GM12874 (cell line): ENCODE measurements around the gene JARID2.

Experiments used
- TF ChIP-seq, protein P1 (sequence below): IDR thresholded peaks from 2 replicates; pipeline ENCODE4 v1.5.1; 2011; ENCODE audit warnings: low read depth, mild to moderate bottlenecking, control low read depth, low read length, moderate library complexity; ENCODE audit not compliant: insufficient read depth

The JARID2 gene

DNA sequence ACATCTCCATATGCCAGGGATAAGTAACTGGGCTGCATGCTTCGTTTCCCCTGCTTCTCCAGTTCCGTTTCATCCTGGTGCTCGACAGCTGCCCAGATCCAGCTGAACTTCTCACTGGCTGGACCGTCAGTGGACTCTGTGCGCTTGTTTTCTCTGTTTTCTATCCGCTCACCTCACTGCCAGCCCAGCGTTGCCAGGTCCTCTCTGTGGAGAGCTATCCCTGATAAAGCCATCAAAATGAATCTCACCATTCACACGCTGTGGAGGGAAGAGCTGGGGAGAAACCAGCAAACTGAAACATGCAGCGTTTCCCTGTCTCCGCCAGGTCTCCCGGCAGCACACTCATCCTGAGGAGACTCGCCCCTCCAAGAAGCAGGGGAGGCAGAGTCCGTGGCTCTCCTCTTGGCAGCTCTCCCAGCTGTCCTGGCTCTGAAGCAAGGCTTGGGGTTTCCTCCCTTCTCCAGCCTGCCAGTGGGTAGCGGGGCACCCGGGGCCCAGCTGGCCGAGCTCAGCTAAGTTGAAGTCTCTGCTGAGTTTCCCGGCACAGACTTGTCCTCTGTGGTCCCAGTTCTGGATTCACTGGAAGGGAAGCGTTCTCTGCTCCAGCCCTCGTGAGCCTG lies 256.1 kb downstream of the JARID2 start:
- TF ChIP-seq, protein P1, sequence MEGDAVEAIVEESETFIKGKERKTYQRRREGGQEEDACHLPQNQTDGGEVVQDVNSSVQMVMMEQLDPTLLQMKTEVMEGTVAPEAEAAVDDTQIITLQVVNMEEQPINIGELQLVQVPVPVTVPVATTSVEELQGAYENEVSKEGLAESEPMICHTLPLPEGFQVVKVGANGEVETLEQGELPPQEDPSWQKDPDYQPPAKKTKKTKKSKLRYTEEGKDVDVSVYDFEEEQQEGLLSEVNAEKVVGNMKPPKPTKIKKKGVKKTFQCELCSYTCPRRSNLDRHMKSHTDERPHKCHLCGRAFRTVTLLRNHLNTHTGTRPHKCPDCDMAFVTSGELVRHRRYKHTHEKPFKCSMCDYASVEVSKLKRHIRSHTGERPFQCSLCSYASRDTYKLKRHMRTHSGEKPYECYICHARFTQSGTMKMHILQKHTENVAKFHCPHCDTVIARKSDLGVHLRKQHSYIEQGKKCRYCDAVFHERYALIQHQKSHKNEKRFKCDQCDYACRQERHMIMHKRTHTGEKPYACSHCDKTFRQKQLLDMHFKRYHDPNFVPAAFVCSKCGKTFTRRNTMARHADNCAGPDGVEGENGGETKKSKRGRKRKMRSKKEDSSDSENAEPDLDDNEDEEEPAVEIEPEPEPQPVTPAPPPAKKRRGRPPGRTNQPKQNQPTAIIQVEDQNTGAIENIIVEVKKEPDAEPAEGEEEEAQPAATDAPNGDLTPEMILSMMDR: no peak

DNA sequence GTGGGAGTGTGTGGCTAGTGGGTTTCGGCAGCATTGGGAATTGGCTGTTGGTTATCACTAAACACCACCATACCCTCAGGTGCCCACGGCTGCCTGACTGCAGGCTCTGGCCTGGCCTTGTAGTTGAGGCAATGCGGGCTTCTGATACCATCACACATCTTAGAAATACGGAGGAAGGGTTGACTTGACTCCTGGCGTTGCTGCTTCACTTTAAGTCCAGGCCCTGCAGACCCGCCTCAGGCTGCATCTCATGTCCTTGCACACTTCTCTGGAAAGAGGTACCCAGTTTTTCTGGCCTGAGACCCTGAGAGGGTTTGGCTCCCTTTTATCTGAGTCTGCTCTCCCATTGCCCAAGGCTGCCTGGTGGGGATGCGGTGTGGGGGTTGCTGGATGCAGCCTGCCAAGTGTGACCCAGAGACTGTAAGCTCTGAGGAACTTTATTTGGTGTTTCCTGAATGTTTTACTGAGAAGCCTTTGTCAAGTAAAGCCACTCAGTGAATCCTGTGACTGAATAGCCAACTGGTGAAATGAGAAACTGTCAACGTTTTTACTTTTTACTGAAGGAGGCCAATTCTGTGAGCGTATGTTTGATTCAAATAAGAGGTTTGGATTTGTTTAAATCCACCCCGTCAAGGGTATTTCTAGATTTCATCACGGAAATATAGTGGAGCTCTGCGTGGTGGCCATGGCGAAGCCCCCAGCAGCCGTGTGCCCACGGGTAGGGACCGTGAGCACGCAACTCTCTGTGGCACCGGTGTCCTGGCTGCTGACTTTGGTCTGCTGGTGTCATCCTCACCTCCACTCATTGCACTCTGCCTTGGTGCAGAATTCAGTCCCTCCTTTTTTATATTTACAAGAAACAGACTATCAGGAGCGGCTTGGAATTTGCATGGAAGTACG lies 256.8 kb downstream of the JARID2 start:
- TF ChIP-seq, protein P1: no peak

DNA sequence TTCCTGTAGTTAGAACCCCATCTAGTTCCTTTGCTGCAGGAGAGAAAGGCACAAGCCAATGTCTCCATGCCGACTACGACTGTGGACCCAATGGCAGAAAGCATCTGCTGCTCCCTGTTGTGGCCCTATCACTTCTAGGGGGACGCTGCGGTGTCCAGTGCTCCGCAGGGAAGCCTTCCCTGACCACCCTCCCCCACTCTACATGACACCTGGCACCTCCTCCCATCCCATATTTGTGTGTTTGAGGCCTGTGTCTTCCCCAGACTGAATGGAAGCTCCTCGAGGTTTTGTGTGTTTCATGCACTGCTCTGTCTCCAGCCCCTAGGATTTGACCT lies 257.4 kb downstream of the JARID2 start:
- TF ChIP-seq, protein P1: no peak

DNA sequence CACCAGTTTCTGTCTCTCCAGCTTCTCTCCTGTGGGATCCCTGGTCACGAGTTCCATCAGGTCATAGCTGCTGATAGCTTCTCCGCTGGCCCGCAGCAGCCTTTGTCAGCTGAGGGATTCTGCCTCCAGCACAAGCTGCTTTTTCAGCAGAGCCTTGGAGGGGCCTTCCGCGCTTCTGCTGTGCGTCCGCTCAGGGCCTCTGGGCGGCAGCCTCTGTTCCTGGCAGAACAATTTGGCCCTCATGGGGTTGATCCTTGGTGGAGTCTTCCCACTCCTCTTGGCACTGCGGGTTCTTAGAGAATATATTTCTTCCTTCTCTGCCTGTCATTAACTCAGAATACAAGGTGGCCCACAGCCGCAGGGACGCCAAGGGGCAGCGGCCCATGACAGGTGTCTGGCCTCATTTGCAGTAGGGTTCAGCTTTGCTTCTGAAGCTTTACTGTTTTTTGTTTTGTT lies 258.2 kb downstream of the JARID2 start:
- TF ChIP-seq, protein P1: no peak

DNA sequence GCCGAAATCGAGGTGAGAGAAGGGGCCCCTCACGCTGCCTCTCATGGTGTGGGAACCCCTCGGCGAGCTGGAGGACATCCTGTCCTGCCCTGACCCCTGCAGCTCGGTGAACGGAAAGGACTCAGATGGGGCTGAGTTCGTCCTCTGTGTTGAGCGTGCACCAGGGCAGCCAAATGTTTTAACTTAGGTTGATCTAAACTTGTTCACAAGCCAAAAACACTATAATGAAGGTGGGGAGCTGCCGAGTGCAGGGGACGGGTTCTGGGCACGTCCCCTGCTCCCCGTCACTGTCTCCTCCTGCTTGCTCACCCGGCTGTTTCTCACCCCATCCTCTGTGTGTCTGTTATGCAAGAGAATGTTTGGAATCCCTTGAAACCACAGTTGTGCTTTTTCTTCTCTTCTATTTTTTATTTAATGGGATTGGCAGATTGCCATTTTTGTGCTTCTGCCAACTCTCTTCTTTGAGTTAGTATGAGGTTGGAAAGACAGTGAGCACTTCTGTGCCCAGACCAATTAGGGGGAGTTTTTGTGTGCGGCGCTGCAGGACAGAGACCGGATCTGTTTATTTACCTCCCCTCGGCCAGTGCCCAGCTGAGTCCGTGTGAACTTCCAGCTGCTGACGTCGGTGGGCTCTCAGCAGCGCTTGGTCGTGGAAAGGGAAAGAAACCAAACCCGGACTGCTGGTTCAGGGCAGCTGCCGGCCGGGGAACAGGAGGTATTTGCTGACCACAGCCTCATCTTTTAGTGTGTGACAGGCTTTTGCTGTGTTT lies 258.9 kb downstream of the JARID2 start:
- TF ChIP-seq, protein P1: no peak

DNA sequence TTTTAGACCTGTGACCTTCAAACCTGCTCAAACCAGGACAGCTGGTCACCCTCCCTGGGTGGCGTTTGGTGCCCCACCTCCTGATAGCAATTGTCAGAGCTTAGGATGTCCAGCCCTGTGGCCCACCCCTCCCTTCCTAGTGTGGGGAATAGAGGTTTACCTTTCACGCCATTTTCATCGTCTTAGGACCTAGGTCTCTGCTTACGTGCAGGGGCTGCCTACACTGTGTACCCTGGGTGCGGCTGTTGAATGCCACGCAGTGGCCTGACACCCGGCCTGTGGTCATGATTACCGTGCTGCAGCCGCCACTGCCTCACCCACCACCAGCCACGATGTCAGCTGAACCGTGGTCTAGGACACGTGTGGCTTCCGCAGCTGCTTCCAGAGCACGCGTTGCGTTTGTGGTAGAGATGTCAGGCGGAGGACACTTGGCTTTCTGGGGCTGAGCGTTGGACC lies 259.6 kb downstream of the JARID2 start:
- TF ChIP-seq, protein P1: no peak

DNA sequence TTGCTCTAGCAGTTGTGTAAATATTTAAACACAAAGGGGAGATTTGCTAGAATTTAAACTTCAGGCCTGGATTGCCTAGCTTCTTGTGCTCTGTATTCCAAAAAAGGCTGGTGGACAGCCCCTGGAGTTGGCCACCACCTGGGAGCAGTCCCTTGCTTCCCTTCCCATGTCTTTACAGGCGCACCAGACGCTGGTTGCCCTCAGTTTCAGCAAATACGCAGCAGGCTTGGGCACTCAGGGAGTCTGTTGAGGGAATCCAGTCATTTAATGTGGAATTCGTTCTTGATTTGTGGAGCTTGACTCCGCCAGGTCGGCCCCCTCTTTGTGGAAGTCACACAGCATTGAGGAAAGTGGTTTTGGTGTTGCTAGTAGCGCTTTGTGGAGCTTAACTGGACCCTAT lies 260.2 kb downstream of the JARID2 start:
- TF ChIP-seq, protein P1: no peak
